GM18907 (cell line): Measurements from ENCODE around the gene FRMD4B.
A peak's percentile ranks its signal among the peaks of the same experiment; 100 is the strongest.

ENCODE experiments used
- ATAC-seq: cut with Tn5 transposase; IDR thresholded peaks from one replicate; pipeline ENCODE4 v1.9.1; 2021; ENCODE audit warnings: mild to moderate bottlenecking, moderate library complexity; ENCODE audit not compliant: unreplicated experiment

FRMD4B gene

DNA sequence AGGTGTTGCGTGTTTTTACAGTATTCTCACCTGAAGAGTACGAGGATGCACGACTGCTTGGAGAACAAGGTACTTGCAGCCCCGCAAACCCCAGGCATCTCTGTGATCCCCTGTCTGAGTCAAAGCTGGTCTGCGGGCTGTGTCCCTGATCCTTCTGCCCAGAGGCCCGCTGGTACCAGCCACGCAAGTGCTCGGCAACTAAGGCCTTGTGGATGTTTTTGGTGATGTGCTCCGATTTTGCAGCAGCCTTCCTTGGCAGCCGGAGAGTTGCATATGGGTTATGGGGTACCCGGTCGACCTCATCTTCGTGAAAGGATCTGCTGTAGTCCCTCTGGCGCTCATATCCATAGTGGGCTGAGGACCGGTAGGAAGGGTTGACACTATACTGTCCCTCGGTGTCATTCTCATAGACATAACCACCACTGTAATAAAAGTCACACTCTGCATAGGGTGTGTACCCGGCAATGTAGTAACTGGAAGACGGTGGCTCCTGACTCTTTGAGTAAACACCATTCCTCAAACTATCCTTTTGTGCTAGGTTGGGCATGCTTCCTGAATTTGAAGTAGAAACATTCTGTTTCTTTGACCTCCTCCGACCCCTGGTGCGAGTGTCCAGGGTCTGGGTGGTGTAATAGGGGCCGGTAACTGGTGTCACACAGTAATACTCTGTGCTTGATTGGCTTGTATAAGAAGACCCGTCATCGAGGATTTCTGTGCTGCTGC lies 204.9 kb downstream of the FRMD4B start:
- ATAC-seq: no peak

DNA sequence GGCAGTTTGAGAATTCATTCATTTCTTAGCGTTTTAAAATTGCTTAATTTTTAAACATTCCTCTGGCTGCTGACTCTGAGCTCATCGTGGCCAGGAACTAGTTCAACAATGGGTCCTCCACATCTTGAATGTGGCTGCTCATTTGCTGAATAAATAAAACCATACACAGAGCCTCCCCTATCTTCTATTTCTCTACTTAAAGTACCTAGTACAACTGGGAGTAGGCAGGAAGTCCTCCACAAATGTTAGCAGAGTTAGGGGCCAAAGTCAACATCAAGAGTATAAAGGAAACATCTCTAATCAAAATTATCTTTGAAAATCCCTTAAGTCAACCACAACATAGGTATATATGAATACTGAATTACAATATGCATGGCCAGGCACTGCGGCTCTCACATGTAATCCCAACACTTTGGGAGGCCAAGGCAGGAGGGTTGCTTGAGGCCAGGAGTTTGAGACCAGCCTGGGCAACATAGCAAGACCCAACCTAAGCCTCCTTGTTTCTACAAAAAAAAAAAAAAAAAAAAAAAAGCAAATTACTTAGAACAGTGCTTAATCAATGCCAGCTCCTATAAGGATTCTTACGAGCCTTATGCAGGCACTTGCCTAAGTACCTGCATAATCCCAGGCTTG lies 206.0 kb downstream of the FRMD4B start:
- no peak for ATAC-seq

DNA sequence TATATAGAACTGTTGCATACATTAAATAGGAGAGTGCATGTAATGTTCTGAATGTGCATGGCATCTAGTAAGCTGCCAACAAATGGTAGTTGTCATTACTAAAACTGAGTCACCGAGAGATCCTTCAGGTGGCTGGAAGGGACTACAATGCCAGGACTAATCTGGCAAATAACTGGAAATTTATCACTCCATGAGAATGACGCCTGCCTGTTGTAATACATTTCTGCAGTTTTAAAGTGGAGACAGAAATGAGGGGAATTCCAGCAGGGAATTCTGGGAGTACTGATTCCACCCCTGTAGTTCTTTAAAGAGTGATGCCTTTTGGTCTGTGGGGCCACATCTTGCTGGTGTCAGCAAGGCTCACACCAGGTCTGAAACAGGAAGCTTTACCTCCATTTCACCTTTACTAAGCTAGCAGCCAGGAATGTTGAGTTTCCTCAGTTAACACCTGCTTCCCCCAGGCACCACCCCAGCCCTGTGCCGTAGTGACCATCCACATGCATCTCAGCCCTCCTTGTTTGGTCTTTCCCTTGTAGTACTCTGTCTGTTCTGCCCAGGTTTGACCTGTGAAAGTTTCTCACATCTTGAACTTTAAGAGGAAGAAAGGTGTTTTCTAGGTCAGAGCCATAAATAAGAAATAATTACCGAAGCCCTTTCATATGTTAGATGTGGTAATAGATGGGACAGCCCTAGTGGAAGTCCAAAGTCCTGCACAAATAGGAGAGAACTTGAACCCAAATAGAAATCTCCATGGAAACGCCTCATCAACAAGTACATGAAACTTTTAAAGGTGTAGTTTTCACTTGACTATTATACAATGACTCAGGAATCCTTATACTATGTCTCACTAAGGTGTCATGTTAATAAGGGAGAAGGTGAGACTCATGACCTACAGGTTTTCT lies 206.8 kb downstream of the FRMD4B start:
- no peak for ATAC-seq

DNA sequence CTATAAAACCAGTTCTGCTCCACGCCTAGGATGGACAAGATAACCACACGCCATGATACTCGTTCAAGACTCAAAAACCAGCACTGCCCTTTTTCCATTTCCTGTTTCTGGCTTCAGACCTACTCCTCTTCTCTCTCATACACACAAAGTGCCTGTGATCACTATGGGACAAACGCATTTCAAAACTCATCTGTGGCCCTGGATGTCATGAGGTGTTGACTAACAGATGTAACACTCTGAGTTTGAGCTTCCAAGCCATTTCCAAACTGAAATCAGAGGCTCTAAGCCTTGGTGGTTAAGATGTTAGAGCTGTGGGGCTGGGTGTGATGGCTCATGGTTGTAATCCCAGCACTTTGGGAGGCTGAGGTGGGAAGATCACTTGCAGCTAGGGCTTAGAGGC lies 207.8 kb downstream of the FRMD4B start:
- no peak for ATAC-seq

DNA sequence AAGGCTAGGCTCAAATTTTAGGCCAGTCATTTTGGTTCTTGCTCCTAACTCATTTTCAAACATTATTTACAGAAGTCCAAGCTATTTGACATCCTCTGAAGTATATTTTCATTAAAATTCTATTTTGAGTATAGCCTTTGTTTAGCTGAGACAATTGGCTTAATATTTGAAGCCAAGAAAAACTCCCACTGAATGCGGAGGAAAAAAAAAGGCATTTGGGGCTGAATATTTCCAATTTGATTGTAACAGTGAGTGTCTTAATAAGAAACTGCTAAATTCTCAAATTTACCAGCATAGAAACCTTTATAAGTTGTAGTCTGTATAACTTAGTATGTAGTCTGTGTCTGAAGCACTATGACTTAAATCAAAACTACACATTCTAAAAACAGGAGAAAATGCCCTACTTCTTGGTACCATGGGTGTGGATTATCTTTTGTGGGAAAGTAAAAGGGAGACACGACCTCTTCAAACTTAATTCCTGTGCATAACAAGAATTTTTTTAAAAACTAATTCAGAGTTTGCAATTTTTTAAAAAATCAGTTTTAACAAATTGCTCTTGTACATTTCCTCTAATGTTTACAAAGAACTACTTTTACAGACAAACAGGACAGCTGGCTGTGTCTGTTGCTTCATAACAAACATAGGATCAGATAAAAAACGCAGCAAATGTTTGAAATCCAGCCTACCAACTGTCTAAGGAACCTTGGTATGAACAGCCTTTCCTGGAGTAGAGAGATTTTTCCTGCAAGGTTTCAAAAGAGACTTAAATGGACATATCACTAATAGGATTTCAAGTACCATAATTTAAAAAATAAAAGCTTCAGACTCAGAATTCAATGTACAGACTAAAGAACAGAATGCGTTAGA lies 210.8 kb downstream of the FRMD4B start:
- no peak for ATAC-seq

DNA sequence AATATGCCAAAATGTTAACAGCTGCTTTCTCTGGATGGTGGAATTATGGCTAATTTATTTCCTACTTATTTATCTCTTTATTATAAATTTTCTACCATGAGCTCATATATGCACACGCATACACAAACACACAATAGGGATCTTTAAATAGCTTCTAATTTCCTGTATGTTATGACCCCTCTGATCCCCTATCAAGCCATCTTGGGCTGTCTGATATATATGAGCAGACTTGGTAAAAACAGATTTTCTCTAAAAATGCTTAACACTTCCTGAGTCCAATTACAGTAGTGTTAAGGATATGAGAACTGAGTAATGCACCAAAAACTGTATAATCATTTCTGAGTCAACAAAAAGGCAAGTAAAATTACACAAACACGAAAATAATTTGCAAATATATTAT lies 211.4 kb downstream of the FRMD4B start:
- ATAC-seq: no peak

DNA sequence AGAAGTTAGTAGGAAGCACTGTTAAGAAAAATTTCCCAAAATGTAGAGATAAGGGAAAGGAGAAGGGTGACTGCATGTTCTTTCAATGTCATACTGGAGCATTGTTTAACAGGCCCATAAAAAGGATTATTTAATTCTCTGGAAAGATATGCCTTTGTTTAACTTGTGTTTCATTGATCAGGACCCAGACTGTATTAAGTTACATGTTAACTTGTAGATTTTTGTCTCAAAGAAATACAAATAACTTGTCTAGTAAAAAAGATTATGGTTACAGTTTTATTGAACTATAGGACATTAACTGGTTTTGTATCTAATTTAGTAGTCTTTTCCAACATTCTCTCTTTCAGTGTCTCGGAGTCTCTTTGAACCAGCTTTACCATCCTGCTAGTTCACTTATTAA lies 213.8 kb downstream of the FRMD4B start:
- no peak for ATAC-seq

DNA sequence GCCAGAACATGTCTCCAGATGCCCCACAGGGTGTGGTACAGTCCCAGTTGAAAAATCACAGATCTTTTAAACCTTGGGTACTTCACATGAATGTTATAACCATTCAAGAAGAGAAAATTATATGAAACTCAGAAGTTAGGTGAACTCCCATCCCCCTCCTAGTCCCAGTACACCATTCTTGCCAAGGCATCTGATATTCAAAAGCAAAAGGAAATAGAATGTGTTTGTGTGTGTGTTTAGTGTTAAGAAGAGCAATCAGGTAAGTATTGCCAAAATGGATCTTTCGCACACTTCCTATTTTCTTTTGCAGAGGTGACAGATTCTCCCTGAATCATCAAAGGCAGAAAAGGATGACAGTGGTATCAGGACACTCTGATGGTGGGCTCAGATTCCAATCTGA lies 219.4 kb downstream of the FRMD4B start:
- ATAC-seq: no peak

DNA sequence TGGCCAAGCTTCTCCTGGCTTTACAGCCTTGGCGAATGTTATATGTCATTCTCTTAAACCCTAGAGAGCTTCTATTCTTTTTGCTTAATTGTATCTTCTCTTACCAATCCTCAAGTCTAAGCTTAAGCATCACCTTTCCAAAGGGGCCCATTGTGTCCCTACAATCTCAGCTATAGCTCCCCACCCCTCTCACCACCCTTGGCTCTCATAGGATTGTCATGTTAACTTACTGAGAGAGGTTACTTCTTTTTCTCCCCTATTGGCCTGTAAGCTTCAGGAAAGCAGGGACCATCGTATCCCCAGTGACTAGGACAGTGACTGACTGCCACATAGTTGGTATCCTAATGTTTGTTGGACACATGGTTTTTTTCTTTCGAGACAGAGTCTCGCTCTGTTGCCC lies 220.1 kb downstream of the FRMD4B start:
- no peak for ATAC-seq

DNA sequence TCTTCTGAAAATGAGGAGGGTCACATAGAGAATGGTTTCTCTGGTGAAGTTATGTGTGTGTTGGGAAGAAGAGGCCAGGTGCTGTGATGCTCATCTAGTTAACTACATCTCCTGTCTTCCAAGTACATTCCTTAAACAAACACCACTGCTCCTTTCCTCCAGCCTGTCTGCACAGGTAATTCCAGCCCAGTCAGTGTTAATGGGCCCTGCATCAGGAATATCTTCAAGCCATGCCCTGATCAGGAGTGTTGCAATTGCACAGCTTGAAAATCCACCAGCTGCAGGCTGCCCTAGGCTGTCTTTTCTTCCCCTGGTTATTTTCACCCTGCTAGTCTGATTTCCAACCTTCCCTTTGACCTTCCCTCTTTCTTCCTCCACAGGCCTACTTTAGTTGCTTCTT lies 221.6 kb downstream of the FRMD4B start:
- ATAC-seq: no peak

DNA sequence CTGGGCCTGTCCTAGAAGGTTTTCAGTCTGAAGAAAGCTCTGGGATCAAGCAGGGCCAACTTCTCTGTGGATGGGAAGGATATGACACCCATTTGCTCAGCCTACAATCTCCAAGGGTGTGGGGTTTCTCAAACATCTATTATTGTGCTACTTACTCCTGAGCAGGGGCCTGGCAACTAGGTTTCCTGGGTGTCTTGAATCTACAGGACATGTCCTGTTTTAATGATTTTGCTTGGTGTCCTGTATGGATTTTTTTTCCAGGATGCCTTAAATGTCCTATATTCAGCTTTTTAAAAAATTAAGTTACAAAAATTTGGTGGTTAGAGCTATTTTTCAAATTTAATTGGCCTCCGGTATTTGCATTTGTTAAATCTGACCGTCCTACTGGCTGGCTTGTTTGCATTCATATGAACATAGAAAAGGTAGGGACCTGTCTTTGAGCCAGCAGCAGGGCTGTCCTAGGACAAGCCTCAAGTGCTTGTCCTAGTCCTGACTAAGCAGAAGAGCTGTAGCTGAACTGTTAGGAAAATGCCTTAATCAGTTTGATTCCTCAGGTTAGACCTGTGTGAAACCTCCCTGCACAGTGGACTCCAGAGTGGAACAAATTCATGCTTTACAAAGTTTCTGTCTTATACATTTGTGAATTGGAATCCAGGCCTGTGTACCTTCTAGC lies 223.4 kb downstream of the FRMD4B start:
- no peak for ATAC-seq

DNA sequence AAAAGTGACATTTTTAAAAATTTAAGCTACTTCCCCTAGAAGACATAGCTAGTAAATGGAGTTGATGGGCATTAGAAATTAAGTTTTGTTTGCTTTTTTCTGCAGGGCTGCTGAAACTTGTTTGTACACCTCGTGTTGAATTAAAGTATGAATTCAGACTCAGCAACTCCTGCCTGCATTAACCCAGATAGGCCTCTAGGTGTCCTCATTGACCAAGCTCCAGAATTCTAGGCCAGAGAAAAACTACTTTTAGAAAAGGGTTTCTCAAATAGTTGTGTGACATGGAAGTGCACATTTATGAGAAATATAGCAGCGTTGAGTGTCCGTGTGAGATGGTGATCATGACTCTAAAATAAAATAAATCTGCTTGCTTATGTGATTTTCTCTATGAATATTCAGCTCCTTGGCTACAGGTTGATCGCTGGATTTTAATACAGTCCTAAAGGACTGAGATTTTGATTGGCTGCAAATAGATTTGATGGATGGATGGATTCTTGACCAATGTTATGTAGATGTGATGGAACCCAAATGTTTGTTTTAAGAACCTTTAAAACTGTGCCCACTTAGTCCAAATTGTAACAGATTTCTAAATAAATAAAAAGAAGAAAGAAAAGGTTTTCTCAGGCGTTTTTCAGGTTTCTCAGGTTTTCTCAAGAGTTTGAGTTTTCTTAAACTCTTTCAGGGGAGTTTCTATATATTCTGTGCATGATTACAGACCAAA lies 224.1 kb downstream of the FRMD4B start:
- peak; percentile 65 for ATAC-seq

DNA sequence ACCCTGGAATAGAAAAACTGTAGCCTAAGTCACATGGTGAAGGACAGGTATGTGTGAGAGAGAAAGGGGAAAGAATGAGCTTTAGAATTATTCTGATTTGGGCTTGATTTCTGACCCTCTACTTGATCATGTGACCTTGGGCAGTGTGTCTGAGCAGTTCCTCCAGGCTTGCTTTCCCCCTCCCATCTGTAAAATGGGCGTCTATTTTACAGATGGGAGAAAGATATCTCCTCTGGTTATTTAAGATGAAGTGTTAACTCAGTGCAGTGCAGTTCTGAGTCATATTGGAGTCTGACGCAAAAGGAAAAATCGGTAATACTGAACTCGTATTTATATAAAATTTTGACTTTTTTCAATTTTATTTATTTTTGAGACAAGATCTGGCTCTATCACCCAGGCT lies 225.4 kb downstream of the FRMD4B start:
- no peak for ATAC-seq

DNA sequence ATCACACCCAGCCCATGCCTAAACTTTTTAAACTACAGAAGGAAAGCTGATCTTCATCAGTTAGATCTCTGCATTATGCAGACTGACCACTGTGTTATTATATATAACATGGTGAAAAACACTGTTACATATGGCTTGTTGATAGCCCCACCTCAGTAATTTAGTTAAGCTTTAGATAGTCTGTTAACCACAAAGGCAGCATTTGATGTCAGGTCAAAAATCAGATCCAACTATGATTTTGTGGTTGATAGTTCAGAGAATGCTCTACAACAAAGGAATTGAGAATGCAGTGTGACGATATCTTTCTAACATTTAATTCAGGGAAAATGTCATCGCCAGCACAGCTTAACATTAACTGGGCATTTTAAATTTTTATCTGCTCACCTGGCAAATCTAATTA lies 225.8 kb downstream of the FRMD4B start:
- no peak for ATAC-seq

DNA sequence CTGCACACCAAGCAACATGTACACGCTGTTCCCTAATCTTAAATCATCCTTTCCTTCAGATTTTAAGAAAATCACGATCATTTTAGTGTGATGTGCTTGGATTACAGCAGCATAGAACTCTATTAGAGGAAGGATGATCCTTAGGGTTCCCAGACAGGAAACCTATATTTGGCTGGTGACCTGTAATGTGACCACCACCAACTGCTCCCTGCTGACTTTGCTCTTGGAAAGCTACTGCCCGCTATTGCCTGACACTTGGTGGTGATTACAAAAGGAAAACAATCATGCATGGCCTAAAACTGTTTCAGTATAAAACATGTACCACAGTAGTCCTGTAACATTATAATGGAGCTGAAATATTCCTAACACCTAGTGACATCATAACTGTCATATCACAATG lies 236.3 kb downstream of the FRMD4B start:
- no peak for ATAC-seq

DNA sequence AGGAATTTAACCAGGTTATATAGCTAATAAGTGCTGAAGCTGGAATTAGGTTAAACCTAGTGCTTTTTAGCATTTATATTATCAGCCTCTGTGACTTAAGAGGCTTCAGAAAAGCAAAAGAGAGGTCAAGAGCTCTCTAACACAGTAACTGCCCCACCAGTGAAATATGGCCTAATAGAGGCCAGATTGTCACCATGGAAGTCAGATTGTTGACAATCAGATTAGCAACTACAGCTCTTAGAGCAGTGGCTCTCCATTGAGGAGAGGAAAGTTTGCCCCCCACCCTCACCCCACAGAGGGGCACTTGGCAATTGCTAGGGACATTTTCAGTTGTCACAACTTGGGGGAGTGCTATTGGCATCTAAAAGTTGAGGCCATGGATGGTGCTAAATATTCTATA lies 240.2 kb downstream of the FRMD4B start:
- no peak for ATAC-seq

DNA sequence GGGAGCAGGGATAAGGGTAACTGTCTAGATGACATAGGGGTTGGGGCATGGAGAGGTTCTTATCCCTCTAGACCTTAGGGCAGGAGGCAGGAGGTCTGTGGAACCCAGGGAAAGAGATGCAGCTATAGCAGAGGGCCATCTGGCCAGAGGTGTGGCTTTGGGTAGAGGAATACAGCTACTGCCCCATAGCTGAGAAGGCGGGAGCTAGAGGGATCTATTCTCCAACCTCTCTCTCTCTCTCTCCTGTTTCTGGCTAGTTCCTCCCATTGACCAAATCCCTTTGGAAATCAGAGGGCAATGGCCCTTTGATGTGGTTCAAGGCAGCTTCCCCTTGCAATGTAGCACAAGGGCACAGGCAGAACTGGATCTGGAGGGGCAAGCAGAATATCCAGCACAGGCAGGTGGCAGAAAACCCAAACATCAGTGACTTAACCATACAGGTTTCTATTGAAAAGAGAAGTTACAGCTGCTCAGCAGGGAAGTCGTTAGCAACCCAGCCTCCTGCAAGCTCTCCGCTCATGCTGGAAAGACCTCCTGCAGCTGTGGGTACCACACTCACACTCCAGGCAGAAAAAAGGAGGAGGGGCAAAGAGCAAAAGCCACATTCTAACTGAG lies 241.2 kb downstream of the FRMD4B start:
- ATAC-seq: no peak

DNA sequence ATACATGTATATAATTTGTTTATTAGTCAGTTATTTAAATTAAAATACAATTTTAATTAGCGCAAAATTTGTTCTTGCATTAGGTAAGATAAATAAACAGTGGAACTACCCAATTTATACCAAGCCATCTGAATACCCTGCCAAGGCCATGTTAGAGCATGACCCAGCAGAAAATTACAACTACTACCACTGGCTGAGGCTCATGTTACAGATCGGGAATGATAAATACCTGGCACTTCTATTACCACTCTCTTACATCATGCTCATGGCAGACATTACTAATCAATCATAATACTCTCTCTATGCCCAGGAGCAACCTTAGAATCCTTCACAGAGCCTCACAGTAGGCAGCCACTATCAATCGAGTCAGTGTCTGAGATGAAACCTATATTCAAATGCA lies 242.3 kb downstream of the FRMD4B start:
- ATAC-seq: no peak

DNA sequence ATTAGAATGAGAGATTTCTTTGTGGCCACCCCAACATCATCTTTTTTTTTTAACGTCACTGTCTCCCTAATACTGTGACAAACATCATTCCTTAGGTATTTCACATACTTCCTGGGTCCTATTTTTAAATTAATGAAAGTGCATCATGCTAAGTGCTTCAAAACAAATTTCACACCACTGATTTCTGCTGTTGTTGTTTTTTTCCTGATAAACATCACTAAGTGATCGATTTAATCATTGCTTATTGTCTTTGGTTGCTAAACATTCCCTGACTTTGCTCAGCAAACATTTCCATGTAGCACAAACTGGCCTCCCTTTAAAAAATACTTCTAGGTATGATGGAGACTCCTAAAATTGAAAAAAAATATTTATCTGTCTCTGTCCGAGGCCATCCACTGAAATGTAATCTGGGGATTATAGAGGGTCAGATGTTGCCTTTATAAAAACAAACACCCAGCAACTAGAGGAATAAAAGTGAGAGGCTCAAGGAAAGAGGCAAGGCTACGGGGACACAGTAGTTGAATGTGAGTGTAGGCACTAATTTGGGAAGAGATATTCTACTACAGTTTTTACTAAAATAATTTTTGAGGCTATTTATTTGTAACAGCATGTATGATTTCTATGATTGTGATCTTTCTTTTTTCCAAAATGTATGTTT lies 243.0 kb downstream of the FRMD4B start:
- ATAC-seq: no peak
